Measurements from ENCODE around the gene SORCS2.
A peak's percentile ranks its signal among the peaks of the same experiment; 100 is the strongest.

Gene SORCS2

GRCh38 chr4:7190278-7190594 is 2.1 kb upstream of the SORCS2 start:
- no peak for DNase-seq (ENCODE audit: extremely low read depth, low read depth)
- TF ChIP-seq CTCF (IDR thresholded peaks at IDR 0.05; ENCODE audit: low read depth, low read length), result no peak

GRCh38 chr4:7190691-7191545 is 1.4 kb upstream of the SORCS2 start:
- TF ChIP-seq CTCF (IDR thresholded peaks at IDR 0.05; ENCODE audit: low read depth, low read length), result no peak
- no peak for DNase-seq (ENCODE audit: extremely low read depth, low read depth)

DNA sequence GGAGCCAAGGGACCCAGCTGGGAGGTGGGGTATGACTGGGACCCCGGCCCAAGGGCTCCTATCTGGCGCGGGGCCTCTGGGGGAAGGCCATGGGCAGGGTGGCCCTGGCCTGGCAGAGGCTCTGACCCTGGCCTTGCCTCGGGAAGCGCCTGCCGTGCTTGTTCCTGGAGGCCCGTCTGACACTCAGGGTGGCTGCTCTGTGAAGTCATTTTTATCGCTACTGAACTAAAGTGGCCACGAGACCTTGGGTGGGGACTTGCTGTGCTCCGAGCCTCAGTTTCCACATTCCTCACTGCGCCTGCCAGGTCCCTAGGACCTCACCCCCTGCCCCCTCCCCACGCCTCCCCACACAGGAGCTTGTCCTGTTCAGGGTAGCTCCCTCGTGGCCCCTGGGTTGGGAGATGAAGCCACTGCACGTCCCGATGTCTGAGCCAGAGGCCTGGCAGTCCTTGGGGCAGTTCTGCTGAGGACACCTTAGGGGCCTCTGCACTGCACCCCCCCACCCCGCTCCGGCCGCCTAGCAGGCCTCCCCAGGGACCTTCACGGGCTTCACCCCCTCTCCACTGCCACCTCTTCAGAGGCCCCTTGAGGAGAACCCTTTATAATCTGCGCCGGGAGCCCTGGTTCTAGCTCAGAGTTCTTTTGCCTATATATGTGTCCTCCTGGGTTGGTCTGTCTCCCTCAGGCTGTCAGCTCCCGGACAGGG is 639 bp upstream of the SORCS2 start:
- TF ChIP-seq CTCF (IDR thresholded peaks at IDR 0.05; ENCODE audit: low read depth, low read length), result no peak

GRCh38 chr4:7193030-7193958 is 956 bp downstream of the SORCS2 start:
- no peak for DNase-seq (ENCODE audit: extremely low read depth, low read depth)

More for the DNA sequence above, 639 bp upstream of the SORCS2 start:
- no peak for DNase-seq (ENCODE audit: extremely low read depth, low read depth)

GRCh38 chr4:7194251-7195140 is 2.2 kb downstream of the SORCS2 start:
- no peak for DNase-seq (ENCODE audit: extremely low read depth, low read depth)
- TF ChIP-seq CTCF (IDR thresholded peaks at IDR 0.05; ENCODE audit: low read depth, low read length), result peak; percentile 54

More at GRCh38 chr4:7193030-7193958, 956 bp downstream of the SORCS2 start:
- no peak for TF ChIP-seq CTCF (IDR thresholded peaks at IDR 0.05; ENCODE audit: low read depth, low read length)

DNA sequence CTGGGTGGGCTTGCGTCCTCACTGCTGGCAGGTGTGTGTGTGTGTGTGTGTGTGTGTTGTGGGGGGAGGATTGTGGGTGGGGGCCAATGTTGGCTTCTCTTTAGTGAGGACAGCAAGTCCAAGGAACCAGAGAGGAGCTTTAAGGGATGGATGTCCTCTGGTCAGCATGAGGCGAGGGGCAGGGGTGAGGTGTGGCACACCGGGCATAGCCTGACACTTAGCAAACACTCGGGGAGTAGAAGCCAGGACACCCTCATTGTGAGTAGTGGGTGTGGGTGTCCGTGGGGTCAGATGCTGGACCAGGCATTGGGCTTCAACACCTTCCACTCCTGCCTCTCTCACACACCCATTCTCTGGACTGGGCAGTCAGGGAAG is 2.8 kb downstream of the SORCS2 start:
- no peak for TF ChIP-seq CTCF (IDR thresholded peaks at IDR 0.05; ENCODE audit: low read depth, low read length)
- no peak for DNase-seq (ENCODE audit: extremely low read depth, low read depth)

Data from AG09319 (cell line).